Peyer's patch (tissue), 4 donors: ENCODE measurements around the gene NEDD4L.

Source experiments
- POLR2A ChIP-seq, 2 donors: fragments of 450-650 bp; IDR thresholded peaks; one replicate each; pipeline ENCODE4 v1.5.1; 2017; ENCODE audit warnings: antibody characterized with exemption in 2 of 2, mild to moderate bottlenecking in 2 of 2, moderate library complexity in 2 of 2
- TF ChIP-seq, protein P1 (sequence below), 6 experiments: fragments of 450-650 bp in 4 of 6; fragments of 200-600 bp in 2 of 6; sonication (generic) in 1 of 6; IDR thresholded peaks; one replicate each; pipeline ENCODE4 v1.5.1; 2017 to 2019; ENCODE audit warnings: antibody characterized with exemption in 6 of 6, mild to moderate bottlenecking in 3 of 6, moderate library complexity in 1 of 6

DNA sequence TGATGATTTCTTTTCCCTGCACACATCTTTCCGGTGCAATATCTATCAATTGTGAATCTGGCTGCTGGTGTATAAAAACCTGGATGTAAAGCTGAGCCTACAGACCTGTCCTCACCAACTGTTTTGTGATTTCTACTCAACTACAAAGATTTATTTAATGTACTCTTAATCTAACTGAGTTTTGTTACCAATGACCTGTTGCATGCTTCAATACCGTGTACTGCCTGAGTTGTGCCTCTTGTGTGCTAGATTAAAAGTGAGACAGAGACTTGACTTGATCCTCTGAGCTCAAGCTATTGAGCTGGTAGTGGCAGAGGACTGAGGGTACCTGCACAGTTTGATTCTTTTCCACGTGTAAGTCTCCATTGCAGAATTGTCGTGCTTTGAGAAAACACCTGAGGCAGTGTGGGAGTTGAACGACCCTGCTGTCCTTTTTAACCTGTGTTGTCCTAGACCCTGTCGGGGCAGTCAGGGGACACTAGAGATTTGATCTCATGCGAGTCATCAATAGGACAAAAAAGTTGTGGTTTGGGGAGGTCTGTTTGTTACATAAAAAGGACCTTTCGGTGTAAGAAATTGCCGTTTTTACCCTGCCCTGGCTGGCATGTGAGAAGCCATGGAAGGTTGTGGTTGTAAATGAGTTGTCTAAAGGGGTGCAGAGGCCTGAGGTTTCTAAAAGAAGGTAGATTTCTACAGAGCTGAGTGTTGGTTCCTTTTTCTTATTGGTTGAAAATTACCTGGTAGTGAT is 353.5 kb downstream of the NEDD4L start:
- TF ChIP-seq, protein P1, sequence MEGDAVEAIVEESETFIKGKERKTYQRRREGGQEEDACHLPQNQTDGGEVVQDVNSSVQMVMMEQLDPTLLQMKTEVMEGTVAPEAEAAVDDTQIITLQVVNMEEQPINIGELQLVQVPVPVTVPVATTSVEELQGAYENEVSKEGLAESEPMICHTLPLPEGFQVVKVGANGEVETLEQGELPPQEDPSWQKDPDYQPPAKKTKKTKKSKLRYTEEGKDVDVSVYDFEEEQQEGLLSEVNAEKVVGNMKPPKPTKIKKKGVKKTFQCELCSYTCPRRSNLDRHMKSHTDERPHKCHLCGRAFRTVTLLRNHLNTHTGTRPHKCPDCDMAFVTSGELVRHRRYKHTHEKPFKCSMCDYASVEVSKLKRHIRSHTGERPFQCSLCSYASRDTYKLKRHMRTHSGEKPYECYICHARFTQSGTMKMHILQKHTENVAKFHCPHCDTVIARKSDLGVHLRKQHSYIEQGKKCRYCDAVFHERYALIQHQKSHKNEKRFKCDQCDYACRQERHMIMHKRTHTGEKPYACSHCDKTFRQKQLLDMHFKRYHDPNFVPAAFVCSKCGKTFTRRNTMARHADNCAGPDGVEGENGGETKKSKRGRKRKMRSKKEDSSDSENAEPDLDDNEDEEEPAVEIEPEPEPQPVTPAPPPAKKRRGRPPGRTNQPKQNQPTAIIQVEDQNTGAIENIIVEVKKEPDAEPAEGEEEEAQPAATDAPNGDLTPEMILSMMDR (IDR thresholded peaks at IDR 0.05): no peak
- TF ChIP-seq POLR2A (IDR thresholded peaks at IDR 0.05): no peak
